Activated CD4-positive, CD25-positive, alpha-beta regulatory T cell (primary cell): ENCODE data around the gene FOXP4.

ENCODE experiments used
- DNase-seq, 4 experiments: peaks; one replicate each; lab custom pipeline; 2025; lab: John Stamatoyannopoulos, UW

The FOXP4 gene

GRCh38 chr6:41626022-41626421, 79.8 kb downstream of the FOXP4 start:
- no peak for DNase-seq

DNA sequence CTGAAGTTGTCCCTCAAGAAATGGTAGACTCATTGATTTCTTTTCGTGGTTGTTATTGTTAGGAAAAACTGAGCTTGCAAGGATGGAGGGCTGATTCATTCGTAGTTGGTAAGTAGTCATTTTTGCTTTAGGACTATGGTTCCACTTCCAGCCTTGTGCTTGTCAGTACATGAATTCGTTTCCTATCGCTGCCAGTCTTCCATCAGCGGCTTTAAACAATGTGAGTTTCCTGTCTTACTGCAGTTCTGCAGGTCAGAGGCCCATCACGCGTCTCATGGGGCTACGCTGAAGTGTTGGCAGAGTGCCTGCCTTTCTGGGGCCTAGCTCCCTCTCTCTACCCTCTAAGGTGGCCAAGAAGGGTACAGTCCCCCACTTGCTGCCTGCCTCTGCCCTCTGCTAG, 80.7 kb downstream of the FOXP4 start:
- no peak for DNase-seq

DNA sequence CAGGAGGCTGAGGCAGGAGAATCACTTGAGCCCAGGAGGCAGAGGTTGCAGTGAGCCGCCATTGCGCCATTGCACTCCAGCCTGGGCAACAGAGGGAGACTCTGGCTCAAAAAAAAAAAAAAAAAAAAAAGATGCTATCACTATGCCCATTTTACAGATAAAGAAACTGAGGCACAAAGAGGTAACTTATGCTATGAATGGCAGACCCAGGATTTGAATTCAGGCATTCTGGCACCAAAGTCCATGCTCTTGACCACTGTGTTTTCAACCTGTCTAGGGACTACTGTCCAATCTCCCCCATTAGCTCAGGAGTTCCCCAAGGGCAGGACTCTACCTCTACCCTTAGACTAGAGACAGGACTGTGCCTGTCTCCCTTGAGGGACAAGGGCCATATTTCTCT, 82.9 kb downstream of the FOXP4 start:
- no peak for DNase-seq

DNA sequence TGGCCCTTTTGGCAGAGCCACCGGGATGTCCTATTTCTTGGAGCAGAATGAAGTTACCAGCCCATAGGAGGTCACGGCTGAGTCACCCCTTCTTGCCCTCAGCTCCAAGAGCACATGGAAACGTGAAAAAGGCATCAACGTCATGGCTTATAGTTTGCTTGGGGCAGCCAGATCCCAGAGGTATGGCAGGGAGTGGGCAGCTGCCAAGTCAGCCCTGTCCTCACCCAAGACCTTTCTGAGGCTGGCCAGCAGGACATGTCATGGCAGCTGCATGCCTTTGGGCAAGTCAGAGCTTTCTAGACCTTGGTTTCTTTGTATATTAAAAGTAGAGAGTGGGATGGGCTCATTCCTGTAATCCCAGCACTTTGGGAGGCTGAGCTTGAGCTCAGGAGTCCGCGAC, 83.9 kb downstream of the FOXP4 start:
- no peak for DNase-seq

GRCh38 chr6:41630946-41631345, 84.8 kb downstream of the FOXP4 start:
- no peak for DNase-seq

DNA sequence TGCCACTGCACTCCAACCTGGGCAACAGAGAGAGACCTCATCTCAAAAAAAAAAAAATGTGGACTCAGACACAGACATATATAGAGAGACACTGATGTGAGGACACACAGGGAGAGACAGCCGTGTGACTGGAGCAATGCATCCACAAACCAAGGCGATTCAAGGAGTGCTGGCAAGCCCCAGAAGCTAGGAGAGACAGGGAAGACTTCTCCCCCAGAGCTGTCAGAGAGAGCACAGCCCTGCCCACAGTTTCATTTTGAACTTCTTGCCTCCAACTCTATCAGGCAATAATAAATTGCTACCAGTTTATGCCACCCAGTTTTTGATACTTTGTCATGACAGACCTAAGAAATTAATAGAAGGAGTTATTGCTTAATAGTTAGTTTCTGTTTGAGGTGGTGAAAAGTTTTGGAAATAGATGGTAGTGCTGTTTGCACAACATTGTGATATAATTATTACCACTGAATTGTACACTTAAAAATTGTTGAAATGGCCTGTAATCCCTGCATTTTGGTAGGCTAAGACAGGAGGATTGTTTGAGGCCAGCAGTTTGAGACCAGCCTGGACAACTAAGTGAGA, 87.0 kb downstream of the FOXP4 start:
- no peak for DNase-seq

- DNase-seq: no peak
These were observed 88.5 kb downstream of the FOXP4 start for GRCh38 chr6:41634657-41635056.

DNA sequence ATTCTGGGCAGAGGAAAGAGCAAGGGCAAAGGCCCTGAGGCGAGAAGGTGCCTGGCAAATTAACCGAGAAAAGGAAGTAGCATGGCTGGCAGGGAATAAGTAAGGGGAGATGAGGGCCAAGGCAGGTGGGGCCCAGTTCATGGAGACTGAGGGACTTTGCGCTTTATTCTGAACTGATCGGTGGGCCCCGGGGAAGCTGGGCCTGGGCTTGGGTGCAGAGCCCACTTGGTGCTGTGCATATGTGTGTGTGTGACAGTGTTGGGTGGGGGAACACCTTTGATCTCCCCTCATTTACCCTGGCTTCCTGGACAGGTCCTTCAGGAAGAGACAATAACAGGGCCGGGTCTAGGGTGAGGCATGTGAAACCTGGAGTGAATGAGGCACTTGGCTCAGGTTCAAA, 89.2 kb downstream of the FOXP4 start:
- DNase-seq: no peak

DNA sequence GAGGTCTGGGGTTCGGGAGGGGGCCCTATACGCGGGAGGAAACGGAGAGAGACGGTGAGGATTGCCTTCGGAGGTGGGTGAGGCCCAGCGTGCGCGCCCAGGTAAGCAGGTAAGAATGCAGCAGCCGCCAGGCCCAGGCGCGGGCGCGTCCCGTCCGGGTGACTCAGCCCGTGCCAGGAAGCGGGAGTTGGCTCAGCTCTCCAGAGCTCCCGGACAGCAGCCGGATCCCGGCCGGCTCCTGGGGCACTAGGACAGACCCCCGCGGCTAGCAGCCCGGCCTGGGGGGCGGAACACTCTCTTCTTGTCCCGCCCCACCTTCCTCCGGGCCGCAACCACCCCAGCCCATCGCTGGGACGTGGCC, 90.6 kb downstream of the FOXP4 start:
- no peak for DNase-seq

DNA sequence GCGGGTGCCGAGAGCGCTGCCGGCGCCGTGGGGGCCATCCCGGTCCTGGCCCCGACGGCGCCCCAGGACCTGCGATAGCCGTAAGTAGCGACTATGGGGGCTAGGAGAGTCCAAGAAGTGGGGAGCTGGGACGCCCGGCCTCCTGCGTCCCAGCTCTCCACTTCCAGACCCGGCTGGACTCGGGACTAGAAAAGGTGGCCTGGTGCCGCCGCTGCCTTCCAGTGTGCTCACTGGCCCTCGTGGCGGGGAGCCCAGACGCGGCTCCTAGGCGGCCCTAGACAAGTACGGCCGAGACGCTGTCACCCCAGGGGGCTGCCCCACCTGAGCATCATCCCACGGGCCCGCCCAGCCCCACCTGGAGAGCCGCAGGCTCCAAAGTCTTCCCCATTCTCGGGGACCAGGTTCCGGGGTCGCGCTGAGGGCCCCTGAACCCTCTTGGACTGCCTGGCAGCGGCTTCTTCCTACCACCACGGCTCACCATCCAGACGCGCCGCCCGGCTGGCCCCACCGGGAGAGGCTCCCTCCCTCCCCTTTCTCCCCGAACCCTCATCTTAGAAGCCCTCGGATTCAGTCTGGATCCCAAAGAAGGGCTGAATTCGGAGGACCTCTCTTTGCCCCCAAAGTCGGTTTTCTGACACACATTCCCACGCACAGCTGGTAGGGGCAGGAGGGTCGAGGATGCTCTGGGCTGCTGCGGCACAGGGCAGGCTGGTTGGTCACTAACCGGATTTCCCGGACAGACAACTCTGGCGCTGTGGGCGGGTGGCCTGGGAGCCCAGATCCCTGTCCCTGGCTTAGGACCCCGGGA, 91.2 kb downstream of the FOXP4 start:
- DNase-seq: no peak

DNA sequence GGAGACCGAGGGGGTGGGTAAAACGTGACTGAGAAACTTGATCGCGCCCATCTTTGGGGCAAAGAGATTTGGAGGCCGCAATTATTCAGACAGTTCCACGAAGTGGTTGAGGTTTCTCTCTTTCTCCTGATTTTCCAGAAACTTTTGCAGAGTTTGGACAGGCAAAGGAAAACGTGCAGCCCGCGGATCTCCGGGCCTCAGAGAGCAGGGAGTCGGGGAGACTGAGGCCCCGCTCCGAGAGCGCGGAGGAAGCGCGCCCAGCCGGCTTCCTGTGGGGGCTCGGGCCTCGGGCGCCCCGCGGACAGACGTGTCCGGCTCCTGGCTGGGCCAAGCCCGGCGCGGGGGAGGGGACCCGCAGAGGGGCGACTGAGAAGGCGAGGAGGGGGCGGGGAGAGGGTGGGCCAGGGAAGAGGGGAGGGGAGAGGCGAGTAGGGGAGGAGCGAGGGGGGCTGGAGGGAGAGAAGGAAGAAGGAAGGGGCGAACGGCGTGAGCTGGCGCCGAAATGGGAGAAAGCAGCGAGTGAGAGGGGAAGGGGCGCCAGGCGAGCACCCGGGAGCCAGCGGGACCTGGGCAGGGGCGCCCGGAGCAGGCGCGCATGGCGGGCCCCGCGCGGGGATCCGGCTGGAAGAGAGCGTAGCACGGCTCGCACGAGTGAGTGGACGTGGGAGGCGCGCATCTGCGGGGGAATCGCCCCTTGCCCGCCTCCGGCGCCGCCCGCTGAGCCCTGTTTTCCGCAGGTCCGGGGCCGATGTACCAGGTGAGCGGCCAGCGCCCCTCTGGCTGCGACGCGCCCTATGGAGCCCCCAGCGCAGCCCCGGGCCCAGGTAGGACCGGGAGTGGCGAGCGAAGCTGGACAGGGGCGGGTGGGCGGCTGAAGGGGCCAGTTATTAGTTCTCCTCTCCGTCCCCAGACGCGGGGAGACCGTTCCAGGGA, 92.1 kb downstream of the FOXP4 start, which contains the start of gene MDFI:
Gene MDFI, plus strand, starts transcription at position 467 of the 933 bp plus-strand sequence. Its CDS starts 282 bp downstream, at position 749.
- no peak for DNase-seq

DNA sequence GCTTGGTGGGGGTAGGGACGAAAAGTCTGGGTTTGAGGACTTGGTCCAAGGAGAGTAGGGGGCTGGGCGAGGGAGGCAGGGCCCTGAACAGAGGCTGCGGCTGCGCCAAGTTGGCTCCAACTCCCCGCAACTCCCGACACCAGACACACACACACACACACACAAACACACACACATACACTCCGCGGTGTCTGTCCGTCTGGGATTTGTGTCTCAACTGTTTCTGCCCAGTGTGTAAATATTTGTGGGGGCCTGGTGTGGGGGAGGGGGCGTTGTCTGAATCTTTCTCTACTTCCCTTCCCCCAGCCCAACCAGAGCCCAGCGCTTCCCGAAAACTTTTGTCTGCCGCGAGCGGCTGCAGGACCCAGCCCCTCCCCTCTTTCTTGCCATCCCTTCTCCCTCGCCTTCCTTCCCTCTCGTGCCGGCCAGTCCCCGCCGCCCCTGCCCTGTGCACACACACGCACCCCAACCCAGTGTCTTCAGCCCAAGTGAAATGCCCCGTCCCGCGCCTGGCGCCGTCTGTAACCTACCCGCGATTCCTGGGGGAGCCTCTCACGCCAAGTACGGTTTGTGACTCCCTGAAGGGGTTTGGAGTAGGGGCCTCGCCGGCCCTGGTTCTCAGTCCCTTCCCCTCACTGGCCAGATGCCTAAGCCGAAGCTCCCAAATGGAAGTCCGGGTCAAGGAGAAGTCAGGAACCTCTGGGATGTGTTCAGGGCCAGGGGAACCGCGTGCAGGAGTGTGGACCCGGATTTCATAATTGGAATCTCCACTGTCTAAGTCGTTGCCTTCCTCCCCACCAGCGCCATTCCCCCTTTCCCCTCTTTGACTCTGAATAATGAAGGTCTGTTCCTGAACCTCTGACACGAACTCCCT, 93.0 kb downstream of the FOXP4 start:
- no peak for DNase-seq

DNA sequence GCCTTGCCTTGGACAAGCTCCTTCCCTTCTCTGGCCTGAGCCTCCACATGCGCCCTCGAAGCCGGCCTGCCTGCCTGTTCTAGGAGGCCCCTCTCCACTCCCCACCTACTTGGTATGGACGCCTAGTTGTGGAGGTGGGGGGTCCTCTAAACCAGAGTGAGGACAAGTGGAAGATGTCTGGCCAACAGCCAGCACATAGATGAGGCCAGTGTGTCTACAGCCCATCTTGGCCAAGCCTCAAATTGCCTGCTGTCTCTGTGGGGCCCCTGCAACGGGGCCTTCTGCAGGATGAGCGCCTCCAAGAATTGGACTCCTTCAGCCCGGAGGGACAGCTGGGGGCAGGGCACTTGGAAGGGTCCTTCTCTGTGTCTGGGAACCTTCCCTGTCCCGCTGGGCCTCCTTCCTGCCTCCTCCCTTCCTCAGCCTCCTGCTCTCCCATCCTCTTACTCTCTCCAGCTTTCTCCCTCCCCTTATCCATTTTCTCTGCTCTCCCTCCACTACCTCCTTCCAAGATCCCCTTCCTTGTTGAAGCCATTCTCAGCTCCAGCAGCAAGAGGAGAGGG, 93.7 kb downstream of the FOXP4 start:
- DNase-seq: no peak

- DNase-seq: no peak
These were observed 94.2 kb downstream of the FOXP4 start for GRCh38 chr6:41640426-41640825.

- DNase-seq: no peak
These were observed 95.3 kb downstream of the FOXP4 start for GRCh38 chr6:41641352-41641925.

GRCh38 chr6:41642090-41642959, 96.1 kb downstream of the FOXP4 start:
- no peak for DNase-seq

GRCh38 chr6:41642960-41643898, 97.0 kb downstream of the FOXP4 start:
- DNase-seq: no peak

DNA sequence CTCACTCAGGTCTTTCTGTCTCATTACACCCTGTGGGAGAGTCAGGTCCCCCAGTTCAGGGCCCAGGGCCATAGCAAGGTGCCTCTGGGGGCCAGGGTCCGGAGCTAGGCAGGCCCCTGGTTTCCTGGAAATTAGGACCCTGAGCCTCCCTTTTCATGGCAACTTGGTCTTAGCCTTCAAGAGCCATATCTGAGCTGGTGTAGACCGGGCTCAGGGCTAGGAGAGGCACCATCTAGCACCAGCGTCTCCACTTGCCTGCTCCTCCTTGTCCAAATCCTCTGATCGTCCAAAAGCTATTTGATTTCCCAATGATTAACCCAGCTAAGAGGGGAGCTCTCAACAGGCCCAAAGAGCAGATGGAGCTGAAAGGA, 97.7 kb downstream of the FOXP4 start:
- no peak for DNase-seq

DNA sequence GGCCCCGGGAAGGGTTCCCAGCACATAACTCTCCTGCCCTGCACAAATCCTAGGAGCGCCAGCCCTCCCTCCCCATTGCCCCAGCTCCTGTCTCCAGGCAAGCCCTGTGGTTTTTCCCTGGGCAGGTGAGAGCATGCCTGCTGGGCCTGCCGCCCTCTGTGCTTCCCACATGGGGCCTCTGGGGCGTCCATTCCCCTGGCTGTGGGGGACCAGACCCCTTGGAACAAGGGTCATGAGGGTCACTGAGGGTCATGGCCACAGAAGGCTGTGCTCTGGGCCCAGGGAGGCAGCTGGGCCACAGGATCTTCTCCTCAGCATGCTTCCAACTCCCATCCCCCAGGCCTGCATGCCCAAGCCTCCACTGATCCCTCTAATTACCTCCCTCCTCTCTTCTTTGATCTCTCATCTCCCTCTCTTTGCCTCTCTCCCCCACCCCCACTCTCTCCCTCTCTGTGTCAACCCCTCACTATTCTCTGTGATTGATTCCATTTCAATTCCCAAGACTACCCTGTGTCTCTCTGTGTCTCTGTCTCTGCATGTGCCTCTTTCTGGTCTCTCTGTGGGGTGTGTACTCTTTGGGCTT, 98.2 kb downstream of the FOXP4 start:
- no peak for DNase-seq
